ENCODE data around the gene CRABP1. TPM values are rescaled to one million over a fixed set of nuclear protein-coding genes. Genes with fewer than 3 reads are reported as not detected.

Gene CRABP1
- total and polyA plus RNA-seq, 2 experiments from 2014 or later: not detected

DNA sequence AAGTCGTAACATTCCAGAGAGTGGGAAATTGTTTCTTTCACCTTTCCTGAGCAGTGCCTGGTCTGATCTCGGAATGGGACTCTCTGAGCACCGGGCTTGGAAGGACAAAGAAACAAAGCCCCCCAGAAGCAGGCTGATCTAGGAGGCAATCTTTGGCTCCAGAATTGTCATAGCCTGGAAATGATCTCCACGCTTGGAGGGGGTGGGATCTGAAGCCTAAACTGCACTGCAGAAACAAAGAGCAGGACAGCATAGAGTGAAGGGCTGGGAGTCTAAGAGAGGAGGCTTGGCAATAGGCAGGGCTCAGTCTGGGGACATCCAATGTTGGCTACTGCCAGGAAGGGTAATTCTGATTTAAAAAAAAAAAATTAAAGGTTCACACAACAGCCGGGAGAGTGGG, 1.9 kb downstream of the CRABP1 start:
- H3K9me3 ChIP-seq (ENCODE audit: low read depth): no peaks in the 10 kb centered on the region
- H3K4me1 ChIP-seq (ENCODE audit: insufficient read depth): no peaks in the 10 kb centered on the region
- no peak overlapping the region for H3K4me2 ChIP-seq (ENCODE audit: unreplicated experiment)
- 61 to 73% methylated on average over 5 of the region's 5 CpGs for WGBS, 2 experiments (ENCODE audit: low coverage in 1 of 2, low lambda C conversion rate in 2 of 2, missing lambda C conversion rate in 2 of 2)
- no peak overlapping the region for H3K4me3 ChIP-seq
- no peak overlapping the region for H3K27ac ChIP-seq
- no peaks in the 10 kb centered on the region for H3K9me2 ChIP-seq (ENCODE audit: insufficient read depth)
- TF ChIP-seq EZH2phosphoT487 (IDR thresholded peaks at IDR 0.05; ENCODE audit: insufficient read depth, low read depth): no peak
- no peak for TF ChIP-seq EZH2 (IDR thresholded peaks at IDR 0.05; ENCODE audit: insufficient read depth, poor library complexity, severe bottlenecking)
- H3K27me3 ChIP-seq (replicated peaks; ENCODE audit: insufficient read depth): peaks cover 82% of the 10 kb centered on the region
- no peak overlapping the region for H2AFZ ChIP-seq
- no peaks in the 10 kb centered on the region for H3F3A ChIP-seq (ENCODE audit: insufficient read depth)
- in situ Hi-C loops (cut with MboI): no loop called here
- DNase-seq: no peak
- no peak overlapping the region for H3K9ac ChIP-seq
- no peaks in the 10 kb centered on the region for H4K20me1 ChIP-seq (ENCODE audit: insufficient read depth)
- no peaks in the 10 kb centered on the region for H3K79me2 ChIP-seq (ENCODE audit: insufficient read depth)
- H3K36me3 ChIP-seq (ENCODE audit: low read depth): no peaks in the 10 kb centered on the region

DNA sequence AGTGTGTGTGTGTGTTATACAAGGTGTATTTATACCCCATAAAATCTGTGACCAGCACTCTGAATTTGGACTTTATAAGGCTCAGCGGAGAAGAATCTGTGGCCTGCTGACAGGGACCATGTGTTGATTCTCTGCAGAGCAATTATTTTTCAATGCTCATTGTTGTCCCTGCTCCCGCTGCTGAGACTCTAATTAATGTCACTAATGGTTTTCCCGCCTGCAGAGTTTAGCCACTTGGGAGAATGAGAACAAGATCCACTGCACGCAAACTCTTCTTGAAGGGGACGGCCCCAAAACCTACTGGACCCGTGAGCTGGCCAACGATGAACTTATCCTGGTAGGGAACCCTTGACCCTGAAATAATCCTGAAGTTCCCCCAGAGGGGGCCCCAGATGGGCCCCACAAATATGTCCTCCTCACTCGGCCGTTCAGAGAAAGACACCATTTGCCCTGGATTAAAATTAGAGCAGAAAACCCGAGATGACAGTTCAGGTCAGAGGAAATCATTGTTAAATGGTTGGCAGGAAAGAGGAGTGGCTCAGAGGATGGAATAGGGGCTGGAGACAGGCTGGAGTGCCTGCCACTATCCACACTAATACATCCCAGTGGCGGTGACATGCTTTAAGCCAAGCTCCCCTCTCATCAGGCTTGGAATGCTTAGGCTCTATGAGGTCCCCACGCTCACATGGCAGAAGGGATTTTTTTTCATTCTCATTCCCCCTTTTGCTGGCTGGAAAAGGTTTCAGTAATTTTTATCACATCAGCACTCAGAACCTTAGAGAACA, 3.3 kb downstream of the CRABP1 start:
- TF ChIP-seq EZH2phosphoT487 (IDR thresholded peaks at IDR 0.05; ENCODE audit: insufficient read depth, low read depth) (no peak), EZH2 (IDR thresholded peaks at IDR 0.05; ENCODE audit: insufficient read depth, poor library complexity, severe bottlenecking) (no peak)
- in situ Hi-C loops (cut with MboI): no loop called here
- WGBS, 2 experiments (ENCODE audit: low coverage in 1 of 2, low lambda C conversion rate in 2 of 2, missing lambda C conversion rate in 2 of 2): 75% methylated on average over 12 of the region's 12 CpGs
- Histone ChIP-seq H3K9me2 (ENCODE audit: insufficient read depth) (no peaks in the 10 kb centered on the region), H3K4me2 (ENCODE audit: unreplicated experiment) (no peak overlapping the region), H3K9ac (no peak overlapping the region), H3F3A (ENCODE audit: insufficient read depth) (no peaks in the 10 kb centered on the region), H3K79me2 (ENCODE audit: insufficient read depth) (no peaks in the 10 kb centered on the region), H3K27me3 (replicated peaks; ENCODE audit: insufficient read depth) (peaks cover 70% of the 10 kb centered on the region), H3K27ac (no peak overlapping the region), H3K36me3 (ENCODE audit: low read depth) (no peaks in the 10 kb centered on the region), H3K9me3 (ENCODE audit: low read depth) (no peaks in the 10 kb centered on the region), H2AFZ (no peak overlapping the region), H3K4me1 (ENCODE audit: insufficient read depth) (no peaks in the 10 kb centered on the region), H4K20me1 (ENCODE audit: insufficient read depth) (no peaks in the 10 kb centered on the region), H3K4me3 (no peak overlapping the region)
- DNase-seq: no peak

DNA sequence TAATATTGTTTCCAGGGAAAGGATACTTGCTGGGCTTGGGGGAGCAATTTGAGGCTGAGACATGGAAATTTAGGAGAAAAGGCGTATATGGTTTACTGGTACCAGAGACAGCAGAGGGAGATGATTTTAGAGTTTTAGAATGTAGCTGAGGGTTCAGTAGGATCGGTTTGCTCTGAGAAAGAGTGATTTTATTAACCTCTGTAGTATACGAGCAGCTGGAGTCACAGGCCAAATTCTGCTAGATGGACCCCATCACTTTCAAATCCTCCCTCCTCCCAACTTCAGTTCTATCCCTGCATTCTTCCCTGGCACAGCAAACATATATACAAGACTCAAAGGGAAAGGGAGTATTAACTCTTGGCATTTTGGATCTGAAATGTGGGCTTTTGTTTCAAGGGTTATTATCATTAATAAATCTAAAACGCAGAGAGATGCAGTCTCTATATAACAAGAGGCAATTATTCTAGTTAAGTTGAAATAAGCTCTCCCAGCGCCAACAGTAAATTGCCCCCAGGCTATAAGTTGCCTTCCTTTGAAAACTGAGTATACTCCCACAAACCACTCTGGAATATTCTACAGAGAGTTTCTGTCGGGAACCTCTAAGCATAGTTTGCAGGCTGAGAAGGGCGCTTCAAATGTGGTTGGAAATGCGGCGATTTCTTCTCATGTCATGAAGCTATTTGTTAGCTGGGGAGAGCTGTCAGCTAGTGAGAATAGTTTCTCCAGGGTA, 5.4 kb downstream of the CRABP1 start:
- Histone ChIP-seq H3K4me3 (no peak overlapping the region), H3K9me2 (ENCODE audit: insufficient read depth) (no peaks in the 10 kb centered on the region), H2AFZ (no peak overlapping the region), H3K4me2 (ENCODE audit: unreplicated experiment) (no peak overlapping the region), H4K20me1 (ENCODE audit: insufficient read depth) (no peaks in the 10 kb centered on the region), H3F3A (ENCODE audit: insufficient read depth) (no peaks in the 10 kb centered on the region), H3K27ac (no peak overlapping the region), H3K79me2 (ENCODE audit: insufficient read depth) (no peaks in the 10 kb centered on the region), H3K36me3 (ENCODE audit: low read depth) (no peaks in the 10 kb centered on the region), H3K9ac (no peak overlapping the region), H3K27me3 (replicated peaks; ENCODE audit: insufficient read depth) (peaks cover 55% of the 10 kb centered on the region), H3K4me1 (ENCODE audit: insufficient read depth) (no peaks in the 10 kb centered on the region), H3K9me3 (ENCODE audit: low read depth) (no peaks in the 10 kb centered on the region)
- in situ Hi-C loops (cut with MboI): no loop called here
- TF ChIP-seq EZH2 (IDR thresholded peaks at IDR 0.05; ENCODE audit: insufficient read depth, poor library complexity, severe bottlenecking): no peak
- no peak for TF ChIP-seq EZH2phosphoT487 (IDR thresholded peaks at IDR 0.05; ENCODE audit: insufficient read depth, low read depth)
- 71 to 75% methylated on average over 9 of the region's 9 CpGs for WGBS, 2 experiments (ENCODE audit: low coverage in 1 of 2, low lambda C conversion rate in 2 of 2, missing lambda C conversion rate in 2 of 2)
- DNase-seq: no peak

DNA sequence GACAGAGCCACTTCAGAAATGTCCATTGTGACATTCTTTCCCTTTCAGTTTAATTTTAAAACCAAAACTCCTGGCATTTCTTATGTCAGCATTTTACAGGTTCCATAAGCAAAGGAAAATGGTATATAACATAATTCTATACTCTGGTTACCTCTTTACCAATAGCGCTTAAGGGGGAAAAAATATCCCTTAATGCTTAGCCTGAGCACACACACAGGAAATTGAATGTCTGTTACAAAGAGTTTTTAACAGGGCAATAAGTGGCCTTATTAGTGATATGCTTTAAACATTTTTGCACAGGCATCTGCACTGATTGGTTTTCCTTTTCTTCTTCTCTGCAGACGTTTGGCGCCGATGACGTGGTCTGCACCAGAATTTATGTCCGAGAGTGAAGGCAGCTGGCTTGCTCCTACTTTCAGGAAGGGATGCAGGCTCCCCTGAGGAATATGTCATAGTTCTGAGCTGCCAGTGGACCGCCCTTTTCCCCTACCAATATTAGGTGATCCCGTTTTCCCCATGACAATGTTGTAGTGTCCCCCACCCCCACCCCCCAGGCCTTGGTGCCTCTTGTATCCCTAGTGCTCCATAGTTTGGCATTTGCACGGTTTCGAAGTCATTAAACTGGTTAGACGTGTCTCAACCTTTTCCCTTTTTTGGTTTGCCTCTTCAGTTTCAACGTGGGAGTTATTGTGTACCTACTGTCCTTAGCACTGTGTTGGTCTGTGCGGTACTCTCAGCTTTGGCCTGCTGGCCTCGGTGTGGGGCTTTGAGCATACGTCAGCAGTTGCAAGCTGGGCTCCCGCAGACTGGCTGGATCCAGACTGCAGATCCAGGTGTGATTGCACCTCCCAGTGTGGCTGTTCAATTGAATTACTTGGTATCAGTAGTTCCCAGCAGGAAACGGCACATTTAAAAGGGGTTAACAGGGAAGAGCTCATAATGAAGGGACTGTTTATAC, 7.7 kb downstream of the CRABP1 start:
- in situ Hi-C loops (cut with MboI): no loop called here
- no peaks in the 10 kb centered on the region for H3K4me1 ChIP-seq (ENCODE audit: insufficient read depth)
- peaks cover 32% of the 10 kb centered on the region for H3K27me3 ChIP-seq (replicated peaks; ENCODE audit: insufficient read depth)
- no peak overlapping the region for H2AFZ ChIP-seq
- H3K36me3 ChIP-seq (ENCODE audit: low read depth): no peaks in the 10 kb centered on the region
- no peak overlapping the region for H3K4me3 ChIP-seq
- DNase-seq: no peak
- no peaks in the 10 kb centered on the region for H3F3A ChIP-seq (ENCODE audit: insufficient read depth)
- H3K27ac ChIP-seq: no peak overlapping the region
- H3K79me2 ChIP-seq (ENCODE audit: insufficient read depth): no peaks in the 10 kb centered on the region
- no peaks in the 10 kb centered on the region for H3K9me3 ChIP-seq (ENCODE audit: low read depth)
- no peaks in the 10 kb centered on the region for H3K9me2 ChIP-seq (ENCODE audit: insufficient read depth)
- WGBS, 2 experiments (ENCODE audit: low coverage in 1 of 2, low lambda C conversion rate in 2 of 2, missing lambda C conversion rate in 2 of 2): 57 to 63% methylated on average over 15 to 17 of the region's 17 CpGs
- no peak overlapping the region for H3K9ac ChIP-seq
- TF ChIP-seq EZH2 (IDR thresholded peaks at IDR 0.05; ENCODE audit: insufficient read depth, poor library complexity, severe bottlenecking) (no peak), EZH2phosphoT487 (IDR thresholded peaks at IDR 0.05; ENCODE audit: insufficient read depth, low read depth) (no peak)
- no peaks in the 10 kb centered on the region for H4K20me1 ChIP-seq (ENCODE audit: insufficient read depth)
- H3K4me2 ChIP-seq (ENCODE audit: unreplicated experiment): no peak overlapping the region

Data from GM23248 (cell line).